SK-N-SH treated with all-trans-retinoic acid at 6 μM for 48 hours (cell line): ENCODE results near the gene STUM.

Experiments used
- ATAC-seq: fragments of 200-7000 bp; cut with Tn5 transposase; 3 replicates; pipeline ENCODE4 v1.9.1; 2020; ENCODE audit warnings: mild to moderate bottlenecking, moderate library complexity
- ARNTL ChIP-seq: fragments of 450-650 bp; formaldehyde crosslinking; IDR thresholded peaks from 2 replicates; pipeline ENCODE4 v1.5.0; 2020; ENCODE audit warnings: low read depth, mild to moderate bottlenecking, moderate library complexity, borderline replicate concordance
- BACH2 ChIP-seq: fragments of 250-450 bp; sonication (Bioruptor Pico); IDR thresholded peaks from 2 replicates; pipeline ENCODE4 v1.9.0; 2021; ENCODE audit warnings: mild to moderate bottlenecking, borderline replicate concordance
- CREB5 ChIP-seq: fragments of 250-450 bp; sonication (Bioruptor Pico); IDR thresholded peaks from 2 replicates; pipeline ENCODE4 v1.5.1; 2020; ENCODE audit warnings: low read depth, mild to moderate bottlenecking, moderate library complexity
- CSDC2 ChIP-seq: fragments of 250-450 bp; sonication (Bioruptor Pico); IDR thresholded peaks from 2 replicates; pipeline ENCODE4 v1.5.0; 2020; ENCODE audit warnings: mild to moderate bottlenecking, moderate library complexity
- ESRRG ChIP-seq: fragments of 250-450 bp; sonication (Bioruptor Pico); IDR thresholded peaks from 2 replicates; pipeline ENCODE4 v1.6.1; 2021; ENCODE audit warnings: mild to moderate bottlenecking
- GLIS3 ChIP-seq: fragments of 250-450 bp; sonication (Bioruptor Pico); IDR thresholded peaks from 2 replicates; pipeline ENCODE4 v1.5.0; 2020; ENCODE audit warnings: mild to moderate bottlenecking, moderate library complexity
- ISL1 ChIP-seq: fragments of 250-450 bp; sonication (Bioruptor Pico); IDR thresholded peaks from 2 replicates; pipeline ENCODE4 v2.1.2; 2022; ENCODE audit warnings: mild to moderate bottlenecking, moderate library complexity
- OSR1 ChIP-seq: fragments of 250-450 bp; sonication (Bioruptor Pico); IDR thresholded peaks from 2 replicates; pipeline ENCODE4 v1.8.0; 2022; ENCODE audit warnings: moderate library complexity, mild to moderate bottlenecking, inconsistent platforms
- PATZ1 ChIP-seq: fragments of 250-450 bp; sonication (Bioruptor Pico); IDR thresholded peaks from 2 replicates; pipeline ENCODE4 v1.8.0; 2020; ENCODE audit warnings: mild to moderate bottlenecking, moderate library complexity, borderline replicate concordance
- POU6F1 ChIP-seq: fragments of 250-450 bp; sonication (Bioruptor Pico); IDR thresholded peaks from 2 replicates; pipeline ENCODE4 v1.8.0; 2021; ENCODE audit warnings: low read depth, mild to moderate bottlenecking, moderate library complexity, borderline replicate concordance
- PPARA ChIP-seq: fragments of 250-450 bp; sonication (Bioruptor Pico); IDR thresholded peaks from 2 replicates; pipeline ENCODE4 v1.5.0; 2020; ENCODE audit warnings: mild to moderate bottlenecking, borderline replicate concordance
- RARB ChIP-seq: fragments of 250-450 bp; sonication (Bioruptor Pico); IDR thresholded peaks from 2 replicates; pipeline ENCODE4 v1.8.0; 2021; ENCODE audit warnings: mild to moderate bottlenecking, moderate library complexity
- SNAI2 ChIP-seq: fragments of 250-450 bp; sonication (Bioruptor Pico); IDR thresholded peaks from 2 replicates; pipeline ENCODE4 v1.5.0; 2020; ENCODE audit warnings: mild to moderate bottlenecking, moderate library complexity
- TCF4 ChIP-seq: fragments of 250-450 bp; sonication (Bioruptor Pico); IDR thresholded peaks from 2 replicates; pipeline ENCODE4 v1.8.0; 2021; ENCODE audit warnings: mild to moderate bottlenecking, moderate library complexity, borderline replicate concordance
- TOX ChIP-seq: fragments of 250-450 bp; sonication (Bioruptor Pico); IDR thresholded peaks from 2 replicates; pipeline ENCODE4 v1.8.0; 2021; ENCODE audit warnings: mild to moderate bottlenecking, moderate library complexity, borderline replicate concordance
- TSHZ2 ChIP-seq: fragments of 250-450 bp; sonication (Bioruptor Pico); IDR thresholded peaks from 2 replicates; pipeline ENCODE4 v1.5.0; 2020; ENCODE audit warnings: mild to moderate bottlenecking, moderate library complexity
- ZC3H10 ChIP-seq: fragments of 250-450 bp; sonication (Bioruptor Pico); IDR thresholded peaks from 2 replicates; pipeline ENCODE4 v1.5.1; 2021; ENCODE audit warnings: mild to moderate bottlenecking, moderate library complexity
- ZFP3 ChIP-seq: fragments of 250-450 bp; sonication (Bioruptor Pico); IDR thresholded peaks from 2 replicates; pipeline ENCODE4 v1.5.0; 2020; ENCODE audit warnings: mild to moderate bottlenecking, moderate library complexity
- ZFP30 ChIP-seq: fragments of 450-650 bp; formaldehyde crosslinking; IDR thresholded peaks from 2 replicates; pipeline ENCODE4 v1.5.0; 2022; ENCODE audit warnings: mild to moderate bottlenecking, moderate library complexity
- ZNF565 ChIP-seq: fragments of 450-650 bp; formaldehyde crosslinking; conservative IDR thresholded peaks from 2 replicates; pipeline ENCODE4 v1.5.0; 2020; ENCODE audit warnings: low read depth, mild to moderate bottlenecking, moderate library complexity
- ZNF70 ChIP-seq: fragments of 450-650 bp; formaldehyde crosslinking; IDR thresholded peaks from 2 replicates; pipeline ENCODE4 v1.5.0; 2020; ENCODE audit warnings: mild to moderate bottlenecking, moderate library complexity
- ZNF8 ChIP-seq: fragments of 450-650 bp; formaldehyde crosslinking; IDR thresholded peaks from 2 replicates; pipeline ENCODE4 v1.5.0; 2020; ENCODE audit warnings: mild to moderate bottlenecking, moderate library complexity

The STUM gene

GRCh38 chr1:226602186-226603021 lies 53.8 kb downstream of the STUM start:
- ATAC-seq, result no peak
- TF ChIP-seq ZNF8 (CRISPR knock-in tag), result no peak
- TF ChIP-seq POU6F1 (CRISPR knock-in tag), result no peak
- no peak for TF ChIP-seq PPARA (CRISPR knock-in tag)
- no peak for TF ChIP-seq ZFP3
- TF ChIP-seq GLIS3, result no peak
- no peak for TF ChIP-seq BACH2 (CRISPR knock-in tag)
- no peak for TF ChIP-seq CSDC2 (CRISPR knock-in tag)
- no peak for TF ChIP-seq CREB5 (CRISPR knock-in tag)
- no peak for TF ChIP-seq ZFP30 (CRISPR knock-in tag)
- no peak for TF ChIP-seq RARB (CRISPR knock-in tag)
- TF ChIP-seq TCF4 (CRISPR knock-in tag), result no peak
- no peak for TF ChIP-seq SNAI2 (CRISPR knock-in tag)
- no peak for TF ChIP-seq ARNTL (CRISPR knock-in tag)
- TF ChIP-seq OSR1, result no peak

- peak; percentile 14; the same call in 2 of the 3 replicates for ATAC-seq
- TF ChIP-seq ZNF70 (CRISPR knock-in tag) (no peak), BACH2 (CRISPR knock-in tag) (no peak), ZNF565 (CRISPR knock-in tag) (no peak), ISL1 (CRISPR knock-in tag) (no peak), RARB (CRISPR knock-in tag) (no peak)
Observed at GRCh38 chr1:226603022-226603857, 54.7 kb downstream of the STUM start.

GRCh38 chr1:226603858-226604559 lies 55.4 kb downstream of the STUM start:
- ATAC-seq, result no peak
- TF ChIP-seq ZFP3 (no peak), ESRRG (no peak), TSHZ2 (no peak), ARNTL (CRISPR knock-in tag) (no peak), POU6F1 (CRISPR knock-in tag) (no peak), ZNF565 (CRISPR knock-in tag) (no peak), ZFP30 (CRISPR knock-in tag) (no peak), TOX (no peak), BACH2 (CRISPR knock-in tag) (no peak), ZC3H10 (CRISPR knock-in tag) (no peak), ZNF70 (CRISPR knock-in tag) (no peak), GLIS3 (no peak), ISL1 (CRISPR knock-in tag) (no peak), PPARA (CRISPR knock-in tag) (no peak), RARB (CRISPR knock-in tag) (no peak), CSDC2 (CRISPR knock-in tag) (no peak), PATZ1 (CRISPR knock-in tag) (no peak), CREB5 (CRISPR knock-in tag) (no peak)
